ENCODE data around the gene TRIM7. TPM values are rescaled to one million over a fixed set of nuclear protein-coding genes. Genes with fewer than 3 reads are reported as not detected.

TRIM7 gene
- total and polyA plus RNA-seq, 9 of the 15 experiments (the other 6 are each of a cell fraction or from before 2014, with no cell fraction given), result 2.6 to 14.9 (median 8.9) TPM

- H3K9ac ChIP-seq (ENCODE audit: insufficient read depth in 1 of 2, low read depth in 2 of 2, low read length in 2 of 2), result no peak overlapping the region
- intact Hi-C loops (cut with micrococcal nuclease), result loop anchor here (5.0 kb wide), 1 partner anchor 320 kb away; the partner anchor contains the start of gene ZFP62
- no peaks in the 10 kb centered on the region for H4K20me1 ChIP-seq (replicated peaks; ENCODE audit: control insufficient read depth, insufficient read depth, low read length)
- ATAC-seq (peak; percentile 69), DNase-seq (ENCODE audit: extremely low read depth in 1 of 4, low spot score in 3 of 4) (peak in 2 of 4 experiments; percentile 28 to 76), FAIRE-seq (peak; percentile 81)
- no peaks in the 10 kb centered on the region for H3K36me3 ChIP-seq (ENCODE audit: control insufficient read depth, insufficient read depth, low read length)
- H3K4me3 ChIP-seq, result no peak overlapping the region
- WGBS (ENCODE audit: insufficient coverage, low coverage, missing lambda C conversion rate), result 63% methylated on average over 23 of the region's 25 CpGs
- no peaks in the 10 kb centered on the region for H3K27me3 ChIP-seq (ENCODE audit: control insufficient read depth in 2 of 2, insufficient read depth in 2 of 2, low read length in 2 of 2)
- no peaks in the 10 kb centered on the region for H3K9me3 ChIP-seq (replicated peaks; ENCODE audit: control insufficient read depth, insufficient read depth, low read depth, low read length)
- peaks cover 19 to 39% of the 10 kb centered on the region in 2 experiments for H3K4me1 ChIP-seq (replicated peaks in 1 of 2; ENCODE audit: control insufficient read depth in 2 of 2, insufficient read depth in 2 of 2, low read length in 2 of 2)
- no TSS peak for BruUV-seq (replicated peaks)
- no peak overlapping the region for H2AFZ ChIP-seq (ENCODE audit: low read depth, low read length)
- H3K79me2 ChIP-seq (ENCODE audit: control insufficient read depth, insufficient read depth, low read length), result no peaks in the 10 kb centered on the region
- no peak overlapping the region for H3K4me2 ChIP-seq (ENCODE audit: insufficient read depth, low read length)
- ChIA-PET POLR2A (interaction anchor here (0.9 kb wide), 1 partner anchor 60 kb away, joined by 3 read pairs; no protein-coding TSS in a partner anchor), CTCF (ENCODE audit: low intra/inter-chr PET ratio) (interaction anchor here (0.5 to 0.6 kb wide), 2 partner anchors 62 to 270 kb away, joined by 3 read pairs; no protein-coding TSS in a partner anchor)
- in situ Hi-C loops (cut with MboI), result no loop called here
- H3K9me1 ChIP-seq (ENCODE audit: control insufficient read depth, insufficient read depth, low read length), result no peaks in the 10 kb centered on the region
- no peak overlapping the region for H3K27ac ChIP-seq (ENCODE audit: extremely low read depth, low read depth, low read length)
- TF ChIP-seq SMC3 (conservative IDR thresholded peaks at IDR 0.05; ENCODE audit: insufficient read depth, low read depth, low read length) (peak; percentile 57; the same call in 1 of the 2 replicates), ESRRA (IDR thresholded peaks at IDR 0.05; ENCODE audit: borderline replicate concordance, low read depth) (no peak), ZNF830 (CRISPR knock-in tag; IDR thresholded peaks at IDR 0.05) (no peak), SIN3B (IDR thresholded peaks at IDR 0.05; ENCODE audit: low read depth) (no peak), ZBTB33 (CRISPR knock-in tag; IDR thresholded peaks at IDR 0.05) (peak; percentile 91), CGGBP1 (CRISPR knock-in tag; IDR thresholded peaks at IDR 0.05) (no peak), TAF9B (IDR thresholded peaks at IDR 0.05; ENCODE audit: partially characterized antibody) (no peak), NR3C1 (CRISPR knock-in tag; IDR thresholded peaks at IDR 0.05) (no peak), EP300 (IDR thresholded peaks at IDR 0.05; ENCODE audit: low read length) (no peak)
- TF ChIP-seq, protein P1, sequence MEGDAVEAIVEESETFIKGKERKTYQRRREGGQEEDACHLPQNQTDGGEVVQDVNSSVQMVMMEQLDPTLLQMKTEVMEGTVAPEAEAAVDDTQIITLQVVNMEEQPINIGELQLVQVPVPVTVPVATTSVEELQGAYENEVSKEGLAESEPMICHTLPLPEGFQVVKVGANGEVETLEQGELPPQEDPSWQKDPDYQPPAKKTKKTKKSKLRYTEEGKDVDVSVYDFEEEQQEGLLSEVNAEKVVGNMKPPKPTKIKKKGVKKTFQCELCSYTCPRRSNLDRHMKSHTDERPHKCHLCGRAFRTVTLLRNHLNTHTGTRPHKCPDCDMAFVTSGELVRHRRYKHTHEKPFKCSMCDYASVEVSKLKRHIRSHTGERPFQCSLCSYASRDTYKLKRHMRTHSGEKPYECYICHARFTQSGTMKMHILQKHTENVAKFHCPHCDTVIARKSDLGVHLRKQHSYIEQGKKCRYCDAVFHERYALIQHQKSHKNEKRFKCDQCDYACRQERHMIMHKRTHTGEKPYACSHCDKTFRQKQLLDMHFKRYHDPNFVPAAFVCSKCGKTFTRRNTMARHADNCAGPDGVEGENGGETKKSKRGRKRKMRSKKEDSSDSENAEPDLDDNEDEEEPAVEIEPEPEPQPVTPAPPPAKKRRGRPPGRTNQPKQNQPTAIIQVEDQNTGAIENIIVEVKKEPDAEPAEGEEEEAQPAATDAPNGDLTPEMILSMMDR (IDR thresholded peaks at IDR 0.05 in 2 of 3, conservative IDR thresholded peaks at IDR 0.05 in 1 of 3; ENCODE audit: insufficient read depth in 2 of 3, low read depth in 1 of 3, low read length in 3 of 3), result peak; percentile 76 to 87 (median 79)
- TF ChIP-seq, protein P2, sequence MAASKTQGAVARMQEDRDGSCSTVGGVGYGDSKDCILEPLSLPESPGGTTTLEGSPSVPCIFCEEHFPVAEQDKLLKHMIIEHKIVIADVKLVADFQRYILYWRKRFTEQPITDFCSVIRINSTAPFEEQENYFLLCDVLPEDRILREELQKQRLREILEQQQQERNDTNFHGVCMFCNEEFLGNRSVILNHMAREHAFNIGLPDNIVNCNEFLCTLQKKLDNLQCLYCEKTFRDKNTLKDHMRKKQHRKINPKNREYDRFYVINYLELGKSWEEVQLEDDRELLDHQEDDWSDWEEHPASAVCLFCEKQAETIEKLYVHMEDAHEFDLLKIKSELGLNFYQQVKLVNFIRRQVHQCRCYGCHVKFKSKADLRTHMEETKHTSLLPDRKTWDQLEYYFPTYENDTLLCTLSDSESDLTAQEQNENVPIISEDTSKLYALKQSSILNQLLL (CRISPR knock-in tag; IDR thresholded peaks at IDR 0.05; ENCODE audit: borderline replicate concordance), result no peak
Measured at GRCh38 chr5:181181650-181182565, 23.1 kb downstream of the TRIM7 start.
